RWPE1 (cell line): Measurements from ENCODE around the gene C11orf91.
"Not testable (repeated sequence)": the region's sequence is repeated elsewhere in the genome, so short reads cannot be mapped to it uniquely, and the experiment has no call there.

ENCODE experiments used
- CTCF ChIA-PET: fragments of 350-600 bp; sonication (Branson Sonifier 250); formaldehyde crosslinking; extraction: SDS; loops from one replicate; lab custom pipeline; 2021; lab: Yijun Ruan, JAX
- POLR2A ChIA-PET: fragments of 400-600 bp; formaldehyde crosslinking; extraction: SDS; loops from one replicate; lab custom pipeline; 2020; ENCODE audit warnings: antibody characterized with exemption; ENCODE audit not compliant: low non-redundant PET; lab: Yijun Ruan, JAX
- DNase-seq: peaks from one replicate; pipeline ENCODE4 v3.0.0; 2012; ENCODE audit warnings: low spot score
- H3K27ac ChIP-seq: fragments of 450-650 bp; 2 replicates; pipeline ENCODE4 v1.5.1; 2017
- TF ChIP-seq, protein P1 (sequence below): fragments of 450-650 bp; conservative IDR thresholded peaks from 2 replicates; pipeline ENCODE4 v1.5.1; 2017; ENCODE audit warnings: low read depth, mild to moderate bottlenecking

C11orf91 gene

DNA sequence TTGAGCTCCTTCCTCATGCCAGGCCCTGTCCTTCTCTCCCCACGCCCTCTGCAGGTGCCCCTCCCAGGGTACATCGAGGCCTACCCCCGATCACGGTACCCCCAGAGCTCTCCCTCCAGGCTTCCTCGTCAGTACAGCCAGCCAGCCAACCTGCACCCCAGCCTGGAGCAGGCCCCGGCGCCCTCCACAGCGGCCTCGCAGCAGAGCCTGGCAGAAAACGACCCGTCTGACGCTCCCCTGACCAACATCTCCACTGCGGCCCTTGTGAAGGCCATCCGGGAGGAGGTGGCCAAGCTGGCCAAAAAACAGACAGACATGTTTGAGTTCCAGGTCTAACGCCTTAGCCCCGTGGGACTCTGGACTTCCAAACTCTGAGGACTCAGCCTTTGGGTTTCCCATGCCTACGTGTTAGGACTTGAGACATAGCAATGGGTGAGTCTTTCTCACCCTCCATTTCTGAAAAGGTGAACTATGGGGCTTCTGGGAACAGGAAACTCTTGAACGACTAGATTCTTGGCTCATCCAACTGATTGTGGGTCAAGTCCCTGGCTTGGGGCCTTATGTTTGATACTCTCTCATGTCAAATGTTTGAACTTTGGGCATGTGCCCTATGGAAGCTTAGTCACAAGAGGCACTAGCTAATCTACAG is 32.7 kb downstream of the C11orf91 start:
- CTCF ChIA-PET, result no interaction called here
- H3K27ac ChIP-seq, result no peak overlapping the region
- POLR2A ChIA-PET, result no interaction called here
- TF ChIP-seq, protein P1, sequence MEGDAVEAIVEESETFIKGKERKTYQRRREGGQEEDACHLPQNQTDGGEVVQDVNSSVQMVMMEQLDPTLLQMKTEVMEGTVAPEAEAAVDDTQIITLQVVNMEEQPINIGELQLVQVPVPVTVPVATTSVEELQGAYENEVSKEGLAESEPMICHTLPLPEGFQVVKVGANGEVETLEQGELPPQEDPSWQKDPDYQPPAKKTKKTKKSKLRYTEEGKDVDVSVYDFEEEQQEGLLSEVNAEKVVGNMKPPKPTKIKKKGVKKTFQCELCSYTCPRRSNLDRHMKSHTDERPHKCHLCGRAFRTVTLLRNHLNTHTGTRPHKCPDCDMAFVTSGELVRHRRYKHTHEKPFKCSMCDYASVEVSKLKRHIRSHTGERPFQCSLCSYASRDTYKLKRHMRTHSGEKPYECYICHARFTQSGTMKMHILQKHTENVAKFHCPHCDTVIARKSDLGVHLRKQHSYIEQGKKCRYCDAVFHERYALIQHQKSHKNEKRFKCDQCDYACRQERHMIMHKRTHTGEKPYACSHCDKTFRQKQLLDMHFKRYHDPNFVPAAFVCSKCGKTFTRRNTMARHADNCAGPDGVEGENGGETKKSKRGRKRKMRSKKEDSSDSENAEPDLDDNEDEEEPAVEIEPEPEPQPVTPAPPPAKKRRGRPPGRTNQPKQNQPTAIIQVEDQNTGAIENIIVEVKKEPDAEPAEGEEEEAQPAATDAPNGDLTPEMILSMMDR, result no peak
- no peak for DNase-seq

GRCh38 chr11:33665350-33666106 is 35.1 kb downstream of the C11orf91 start:
- H3K27ac ChIP-seq, result no peak overlapping the region
- ChIA-PET POLR2A (no interaction called here), CTCF (no interaction called here)
- DNase-seq, result no peak
- TF ChIP-seq, protein P1, result no peak

DNA sequence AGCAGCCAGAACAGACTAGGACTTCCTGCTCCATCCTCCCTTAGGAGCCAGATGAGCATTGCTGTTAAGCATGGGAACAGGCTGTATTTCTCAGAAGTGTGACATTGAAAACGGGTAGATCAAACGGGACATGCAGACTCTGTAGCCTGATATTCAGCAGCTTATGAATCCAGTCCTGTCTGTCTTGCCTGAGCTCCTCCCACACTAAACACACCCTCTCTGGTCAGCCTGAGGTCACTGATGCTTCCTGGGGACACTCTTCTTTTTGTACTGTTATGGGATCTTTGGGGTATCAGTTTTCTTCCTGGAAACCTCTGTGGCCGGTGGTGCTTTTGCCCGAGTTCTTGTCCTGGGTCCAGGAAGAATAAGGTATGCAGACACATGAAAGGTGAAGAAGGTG is 35.8 kb downstream of the C11orf91 start:
- ChIA-PET POLR2A (no interaction called here), CTCF (no interaction called here)
- no peak overlapping the region for H3K27ac ChIP-seq
- TF ChIP-seq, protein P1, result no peak
- no peak for DNase-seq

DNA sequence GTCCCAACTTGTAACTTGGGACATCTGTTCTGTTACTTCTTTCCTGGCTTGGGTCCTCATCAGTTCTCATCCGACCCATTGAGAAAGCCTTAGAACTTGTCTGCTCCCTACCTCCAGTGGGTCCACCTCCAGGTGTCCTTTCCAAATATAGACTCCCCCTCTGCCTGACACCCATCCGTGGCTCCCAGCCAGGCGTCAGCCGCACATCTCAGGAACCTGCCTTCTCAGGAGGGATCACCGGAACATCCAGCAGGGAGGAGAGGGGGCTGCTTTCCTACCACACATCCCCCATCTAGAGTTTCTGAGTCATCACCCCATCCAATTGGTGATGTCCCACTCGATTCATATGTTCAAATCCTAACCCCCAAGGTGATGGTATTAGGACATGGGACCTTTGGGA is 36.5 kb downstream of the C11orf91 start:
- ChIA-PET POLR2A (no interaction called here), CTCF (no interaction called here)
- no peak overlapping the region for H3K27ac ChIP-seq
- DNase-seq, result no peak
- TF ChIP-seq, protein P1, result no peak

GRCh38 chr11:33663121-33663520 is 37.5 kb downstream of the C11orf91 start:
- H3K27ac ChIP-seq, result no peak overlapping the region
- CTCF ChIA-PET, result interaction anchor here (0.6 kb wide), 1 partner anchor 616 kb away, joined by 9 read pairs; no protein-coding TSS in a partner anchor
- POLR2A ChIA-PET, result no interaction called here
- TF ChIP-seq, protein P1, result no peak
- DNase-seq, result no peak

DNA sequence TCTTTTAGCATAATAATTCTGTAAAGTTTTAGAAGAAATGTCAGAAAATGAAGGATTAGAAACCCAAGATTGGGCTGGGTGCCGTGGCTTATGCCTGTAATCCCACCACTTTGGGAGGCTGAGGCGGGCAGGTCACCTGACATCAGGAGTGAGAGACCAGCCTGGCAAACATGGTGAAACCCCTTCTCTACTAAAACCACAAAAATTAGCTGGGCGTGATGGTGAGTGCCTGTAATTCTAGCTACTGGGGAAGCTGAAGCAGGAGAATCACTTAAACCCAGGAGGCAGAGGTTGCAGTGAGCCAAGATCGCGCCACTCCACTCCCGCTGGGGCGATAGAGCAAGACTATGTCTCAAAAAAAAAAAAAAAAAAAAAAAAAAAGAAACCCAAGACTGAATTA is 39.1 kb downstream of the C11orf91 start:
- DNase-seq, POLR2A ChIA-PET, H3K27ac ChIP-seq: not testable (repeated sequence)
- CTCF ChIA-PET, result interaction anchor here (0.6 kb wide), 1 partner anchor 95 kb away, joined by 4 read pairs; no protein-coding TSS in a partner anchor

- DNase-seq, result no peak
- H3K27ac ChIP-seq, result no peak overlapping the region
- TF ChIP-seq, protein P1, result no peak
- POLR2A ChIA-PET, result no interaction called here
- CTCF ChIA-PET, result no interaction called here
These were observed 39.7 kb downstream of the C11orf91 start for GRCh38 chr11:33660962-33661361.
